GM21528 (cell line): ENCODE data around the gene ACBD6.

ENCODE experiments used
- ATAC-seq: cut with Tn5 transposase; IDR thresholded peaks from one replicate; pipeline ENCODE4 v1.9.1; 2021; ENCODE audit warnings: mild to moderate bottlenecking, moderate library complexity; ENCODE audit not compliant: unreplicated experiment, low FRiP score

ACBD6 gene

DNA sequence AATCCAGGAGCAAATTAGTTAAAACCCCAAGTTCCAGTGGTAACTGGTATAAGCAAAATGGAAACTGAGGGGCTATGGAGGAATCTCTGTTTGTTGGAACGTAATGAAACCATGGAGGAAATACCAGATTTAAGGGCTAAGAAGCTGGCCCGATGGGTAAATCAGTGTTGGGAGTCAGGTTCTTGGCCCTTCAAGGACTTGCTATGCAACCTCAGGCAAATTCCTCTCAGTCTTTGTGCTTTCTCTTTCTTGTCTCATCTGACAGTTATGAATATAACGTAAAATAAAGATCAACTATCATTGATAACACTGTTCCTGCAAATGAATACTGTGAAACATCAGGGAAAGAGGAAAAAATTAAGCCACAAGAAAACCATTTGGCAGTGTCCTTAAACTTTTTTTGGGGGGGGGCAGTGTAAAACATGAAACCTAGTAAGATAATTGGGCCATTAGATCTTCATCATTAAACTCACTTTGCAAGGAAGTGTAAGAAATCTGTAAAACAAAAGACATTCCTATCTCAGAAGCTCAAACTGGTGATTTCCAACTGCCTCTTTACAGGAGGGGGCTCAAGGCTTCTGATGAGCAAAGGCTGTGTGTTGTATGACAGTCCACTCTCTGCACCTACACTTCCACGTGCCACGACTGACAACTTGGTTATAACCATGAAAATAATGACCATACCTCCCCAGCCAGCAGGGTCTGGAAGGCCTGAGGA is 224.7 kb downstream of the ACBD6 start:
- ATAC-seq = no peak

DNA sequence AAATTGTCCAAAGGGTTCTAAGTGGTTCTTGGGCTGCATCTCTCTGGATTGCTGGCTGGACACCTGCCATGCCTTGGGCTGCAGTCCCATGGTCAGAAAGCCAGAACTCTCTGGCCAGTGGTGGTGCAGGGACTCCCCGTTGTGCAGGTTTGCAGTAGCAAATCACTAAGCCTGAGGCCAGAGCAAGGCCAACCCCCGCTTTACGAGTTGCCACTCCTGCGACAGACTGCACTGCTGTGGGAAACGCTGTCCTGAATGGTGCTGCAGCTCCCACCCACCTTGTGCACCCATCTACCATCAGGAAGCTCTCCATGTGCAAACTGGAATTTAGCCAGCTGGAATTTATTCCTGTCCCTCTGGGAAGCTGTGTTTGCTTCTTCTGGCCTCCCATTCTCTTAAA is 226.7 kb downstream of the ACBD6 start:
- ATAC-seq = no peak

DNA sequence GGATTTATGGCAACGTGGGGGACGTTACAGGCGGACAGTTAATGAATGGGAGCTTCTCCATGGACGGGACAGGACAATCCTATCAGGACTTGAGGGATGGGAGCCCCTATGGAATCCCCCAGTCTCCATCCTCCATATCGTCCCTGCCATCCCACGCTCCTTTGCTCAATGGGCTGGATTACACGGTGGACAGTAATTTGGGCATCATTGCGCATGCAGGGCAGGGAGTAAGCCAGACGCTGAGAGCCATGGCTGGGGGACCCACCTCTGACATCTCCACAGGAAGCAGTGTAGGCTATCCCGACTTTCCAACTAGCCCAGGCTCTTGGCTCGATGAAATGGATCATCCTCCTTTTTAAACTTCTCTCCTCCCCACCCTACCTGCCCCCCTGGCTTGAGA is 228.2 kb downstream of the ACBD6 start:
- no peak for ATAC-seq

DNA sequence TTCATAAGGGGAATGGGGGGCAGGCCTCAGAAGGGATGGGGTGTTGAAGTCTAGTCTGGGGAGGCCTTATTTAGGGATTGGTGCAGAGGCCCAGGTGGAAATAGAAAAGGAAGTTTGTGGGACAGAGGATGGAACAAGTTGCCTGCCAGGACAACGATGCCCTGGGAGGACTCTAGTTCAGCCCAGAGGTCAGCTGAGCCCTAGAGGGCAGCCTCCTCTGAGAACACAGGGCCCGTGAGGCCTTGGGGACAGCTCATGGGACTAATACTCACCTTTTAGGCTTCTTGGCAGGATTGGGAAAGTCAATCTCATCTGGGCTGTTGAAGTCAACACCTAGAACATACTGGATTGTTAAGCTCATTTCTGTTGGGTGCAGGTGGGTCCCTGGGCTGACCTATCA is 229.3 kb downstream of the ACBD6 start:
- no peak for ATAC-seq

DNA sequence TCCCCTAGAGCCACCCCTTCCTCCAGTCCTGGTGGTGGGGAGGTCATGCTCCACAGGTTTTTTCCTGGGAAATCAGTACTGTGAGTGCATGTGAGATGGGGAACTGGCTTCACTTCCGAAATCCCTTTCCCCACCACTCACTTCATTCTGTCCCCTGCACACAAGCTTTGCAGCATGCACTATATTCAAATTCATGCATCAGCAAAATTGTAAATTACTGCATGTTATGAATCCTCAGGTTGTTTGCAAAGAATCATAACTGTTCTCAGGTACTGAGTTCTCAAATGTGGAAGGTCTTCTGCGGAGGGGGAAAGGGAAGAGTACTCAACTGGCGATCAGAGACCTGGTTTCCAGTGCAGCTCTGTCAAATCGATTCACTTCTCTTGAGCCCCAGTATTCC is 230.0 kb downstream of the ACBD6 start:
- no peak for ATAC-seq

DNA sequence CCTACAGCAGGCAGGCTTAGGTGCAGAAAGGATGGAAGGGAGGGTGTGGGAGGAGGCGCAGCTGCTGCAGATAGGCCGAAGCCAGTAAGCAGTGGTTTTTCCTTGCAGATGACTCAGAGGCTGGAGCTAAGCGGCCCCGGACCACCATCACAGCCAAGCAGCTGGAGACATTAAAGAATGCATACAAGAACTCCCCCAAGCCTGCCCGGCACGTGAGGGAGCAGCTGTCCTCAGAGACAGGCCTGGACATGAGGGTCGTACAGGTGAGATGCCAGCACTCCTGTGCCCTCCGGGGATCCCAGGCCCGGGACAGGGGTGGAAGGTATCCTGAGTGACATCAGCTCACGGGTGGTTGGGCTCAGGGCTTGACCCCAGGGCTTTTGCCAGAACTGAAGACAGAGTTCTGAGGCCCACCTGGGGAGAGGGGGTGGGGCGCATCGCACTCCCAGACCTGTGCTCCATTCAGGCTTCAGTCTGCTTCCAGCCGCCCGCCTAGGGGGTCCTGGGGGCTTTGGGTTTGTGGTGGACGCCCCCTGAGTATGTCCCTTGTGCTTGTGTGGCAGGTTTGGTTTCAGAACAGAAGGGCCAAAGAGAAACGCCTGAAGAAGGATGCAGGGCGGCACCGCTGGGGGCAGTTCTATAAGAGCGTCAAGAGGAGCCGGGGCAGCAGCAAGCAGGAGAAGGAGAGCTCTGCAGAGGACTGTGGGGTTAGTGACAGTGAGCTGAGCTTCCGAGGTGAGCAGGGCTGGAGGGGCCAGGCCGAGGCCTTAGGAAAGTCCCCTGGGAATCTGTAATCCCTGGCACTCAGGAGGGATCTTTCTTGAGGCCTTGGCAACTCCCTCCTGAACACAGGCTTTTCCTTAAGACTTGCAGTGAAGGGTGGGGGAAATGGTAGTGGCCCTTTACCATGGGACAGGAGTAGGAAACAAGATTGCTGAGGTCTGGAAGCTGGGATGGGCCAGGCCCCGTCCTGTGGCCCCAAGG is 230.8 kb downstream of the ACBD6 start:
- no peak for ATAC-seq

DNA sequence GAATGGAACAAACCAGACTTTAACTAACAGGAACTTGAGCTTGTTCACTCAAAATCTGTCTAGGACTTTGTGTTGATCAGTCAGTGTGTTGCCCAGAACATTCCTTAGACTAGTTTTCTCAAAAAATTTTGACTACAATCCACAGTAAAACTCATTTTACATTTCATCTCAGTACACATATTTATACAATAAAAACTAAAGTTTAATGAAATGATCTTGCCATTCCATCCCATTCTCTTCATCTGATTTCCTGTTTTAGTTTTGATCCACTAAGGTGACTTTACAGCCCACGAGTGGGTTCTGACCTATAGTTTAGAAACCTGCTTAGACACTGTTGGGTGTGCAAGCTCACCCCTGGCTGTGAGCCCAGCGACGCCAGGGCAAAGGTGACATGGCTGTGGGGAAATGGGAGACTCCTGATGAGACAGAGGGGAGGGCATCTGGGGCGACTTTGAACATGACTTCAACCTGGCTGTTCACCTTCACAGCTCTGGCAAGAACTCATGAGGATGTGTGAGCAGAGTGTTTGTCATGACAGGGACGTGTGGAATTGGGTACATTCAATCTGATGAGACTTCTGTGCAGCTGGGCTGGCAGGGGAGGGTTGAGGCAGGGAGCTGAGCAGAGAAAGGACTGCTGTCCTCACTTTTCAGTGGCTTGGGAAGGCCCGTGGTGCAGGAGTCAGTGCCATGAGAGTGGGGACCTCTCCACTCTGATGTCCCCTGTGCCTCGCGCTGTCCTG is 231.7 kb downstream of the ACBD6 start:
- no peak for ATAC-seq

DNA sequence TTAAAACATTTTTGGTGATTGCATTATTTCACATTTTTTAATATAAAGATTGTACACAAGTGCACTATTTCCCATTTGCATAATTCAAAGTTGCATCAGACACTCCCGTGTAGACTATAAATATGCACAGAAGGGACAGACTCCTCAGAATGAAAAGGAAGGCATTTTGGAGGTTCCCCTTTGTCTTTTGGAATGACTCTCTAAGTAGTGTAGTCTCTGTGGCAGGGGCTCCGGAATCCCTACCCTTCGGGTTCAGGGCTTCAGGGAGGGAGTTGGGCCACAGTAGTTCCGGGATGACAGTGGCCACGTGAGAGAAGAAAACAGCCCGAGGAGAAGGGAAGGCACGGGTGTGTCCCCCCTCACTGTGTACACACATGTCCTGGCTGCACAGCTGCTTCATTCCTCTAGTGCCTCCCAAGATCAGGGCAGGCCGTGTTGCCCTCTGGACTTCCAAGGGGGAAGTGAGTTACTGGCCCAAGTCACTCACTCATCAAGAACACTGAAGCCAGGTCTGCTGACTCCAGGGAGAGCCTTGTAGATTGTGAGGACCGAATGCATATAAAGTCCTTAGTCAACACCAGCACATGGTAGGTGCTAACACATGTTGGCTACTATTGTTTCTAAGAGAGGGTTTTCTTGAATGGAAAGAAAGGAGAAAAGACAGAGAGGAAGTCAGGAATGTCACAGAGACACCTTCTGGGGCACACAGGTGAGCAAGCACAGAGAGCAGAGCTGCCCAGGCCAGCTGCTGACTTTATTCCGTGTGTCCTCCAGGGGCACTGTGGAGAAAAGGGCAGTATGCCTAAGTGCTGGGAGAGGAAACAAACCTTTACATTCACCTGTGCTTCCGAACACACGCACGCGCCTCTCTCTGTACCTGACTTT is 232.5 kb downstream of the ACBD6 start:
- no peak for ATAC-seq

DNA sequence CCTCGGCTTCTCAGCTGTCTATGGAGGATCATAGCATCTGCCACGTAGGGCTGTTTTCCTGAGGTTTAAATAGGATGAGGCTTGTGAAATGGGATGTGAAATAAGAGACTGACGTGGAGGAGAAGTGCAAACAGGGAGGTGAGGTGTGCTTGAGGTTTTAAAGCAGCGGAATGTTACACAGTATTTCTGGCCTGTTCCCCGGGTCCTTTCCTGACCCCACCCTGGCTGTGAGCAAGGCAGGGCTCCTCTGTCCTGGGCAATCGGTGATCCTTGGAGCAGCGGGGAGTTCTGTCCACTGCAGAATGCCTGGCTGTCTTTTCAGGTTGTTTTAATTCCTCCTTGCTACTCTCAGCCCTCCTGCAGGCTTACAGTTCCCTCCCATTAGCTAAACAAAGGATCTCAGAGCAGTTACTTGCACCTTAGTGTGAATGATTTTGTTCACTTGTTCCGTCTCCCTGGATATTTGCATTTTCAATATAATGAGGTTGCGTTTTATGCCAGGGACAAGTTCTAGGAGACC is 233.8 kb downstream of the ACBD6 start:
- no peak for ATAC-seq

DNA sequence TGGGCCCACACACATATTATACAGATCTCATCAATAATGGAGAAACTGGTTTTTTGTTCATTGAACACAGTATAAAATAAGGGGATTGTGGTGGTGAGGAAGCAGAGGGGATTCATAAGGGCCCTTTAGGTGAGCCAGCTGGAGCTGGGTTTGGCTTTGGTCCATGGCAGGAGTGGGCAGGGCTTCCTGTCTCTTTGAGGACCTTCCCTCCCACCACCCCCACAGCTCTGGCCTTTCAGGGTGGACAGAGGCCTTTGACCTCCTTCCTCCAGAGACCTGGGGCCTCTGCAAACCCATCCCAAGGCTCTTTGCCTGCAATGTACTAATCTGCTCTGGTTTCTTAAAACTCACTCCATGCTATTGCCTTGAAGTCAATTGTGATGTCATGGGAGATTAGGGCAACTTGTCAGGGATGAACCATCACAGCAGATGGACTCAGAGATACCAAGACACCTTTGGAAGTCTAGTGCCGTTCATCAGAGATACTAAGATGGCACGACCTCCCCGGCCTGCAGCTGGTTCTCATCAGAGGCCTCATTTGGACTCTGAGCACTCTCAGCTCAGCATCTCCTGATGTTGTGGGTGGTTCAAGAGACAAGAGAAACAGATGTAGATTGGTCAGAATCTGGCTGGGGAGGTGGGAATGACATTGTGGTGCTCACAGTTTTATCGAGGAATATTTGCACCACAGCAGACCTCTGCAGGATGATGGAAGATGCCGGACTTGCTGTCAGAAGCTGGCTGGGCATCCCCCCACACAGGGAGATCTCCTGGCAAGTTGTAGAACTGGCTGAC is 234.4 kb downstream of the ACBD6 start:
- no peak for ATAC-seq

DNA sequence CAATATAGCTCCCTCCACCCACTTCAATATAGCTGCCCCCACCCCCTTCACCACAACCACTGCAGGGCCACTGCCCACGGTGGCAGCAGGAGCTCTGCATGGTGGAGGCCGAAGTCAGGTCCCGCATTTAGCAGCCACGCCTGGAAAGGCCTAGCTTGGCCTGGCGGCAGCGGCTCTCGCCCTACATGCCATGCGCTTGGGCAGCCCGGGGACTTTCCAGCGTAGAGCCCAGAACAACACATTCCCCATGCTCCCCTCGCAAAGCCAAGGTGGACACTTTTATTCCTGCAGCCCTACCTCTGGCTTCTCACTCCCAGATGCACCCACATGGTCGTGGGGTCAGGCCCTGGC is 235.2 kb downstream of the ACBD6 start:
- no peak for ATAC-seq

DNA sequence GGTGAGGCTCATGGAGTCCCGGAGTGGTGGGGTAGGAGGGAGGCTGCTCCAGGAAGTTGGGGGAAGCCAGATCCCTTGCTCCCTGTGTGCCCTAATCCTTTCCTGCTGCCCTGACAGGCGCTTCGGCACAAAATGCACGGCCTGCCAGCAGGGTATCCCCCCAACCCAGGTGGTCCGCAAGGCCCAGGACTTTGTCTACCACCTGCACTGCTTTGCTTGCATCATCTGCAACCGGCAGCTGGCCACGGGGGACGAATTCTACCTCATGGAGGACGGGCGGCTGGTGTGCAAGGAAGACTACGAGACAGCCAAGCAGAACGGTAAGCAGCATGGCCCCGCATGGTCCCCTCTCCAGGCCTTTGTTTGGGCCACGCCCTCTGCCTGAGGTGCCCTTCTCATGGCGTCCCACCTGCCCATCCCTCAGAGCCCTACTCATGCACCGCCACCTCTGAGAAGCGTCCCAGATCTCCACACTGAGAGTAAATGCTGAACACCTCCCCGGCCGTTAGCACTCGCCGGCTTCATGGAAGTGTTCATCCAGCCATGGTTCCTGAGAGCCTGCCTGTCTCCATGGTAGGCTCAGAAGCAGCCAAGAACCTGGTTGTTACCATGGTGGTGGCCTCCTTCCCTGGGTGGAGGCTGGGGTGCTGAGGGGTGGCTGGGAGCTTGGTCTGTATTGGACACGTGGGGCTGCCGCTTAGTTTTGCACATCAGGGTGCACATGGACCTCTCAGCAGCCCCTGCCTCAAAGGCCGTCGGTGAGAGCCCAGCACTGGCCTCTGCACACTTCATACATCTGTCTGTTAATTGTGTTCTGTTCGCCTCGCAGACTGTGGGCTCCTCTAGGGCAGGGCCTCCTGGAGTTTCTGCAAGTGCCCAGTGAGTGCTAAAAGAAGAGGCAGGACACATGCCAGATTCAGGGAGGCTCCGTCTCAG is 235.8 kb downstream of the ACBD6 start:
- ATAC-seq = no peak

DNA sequence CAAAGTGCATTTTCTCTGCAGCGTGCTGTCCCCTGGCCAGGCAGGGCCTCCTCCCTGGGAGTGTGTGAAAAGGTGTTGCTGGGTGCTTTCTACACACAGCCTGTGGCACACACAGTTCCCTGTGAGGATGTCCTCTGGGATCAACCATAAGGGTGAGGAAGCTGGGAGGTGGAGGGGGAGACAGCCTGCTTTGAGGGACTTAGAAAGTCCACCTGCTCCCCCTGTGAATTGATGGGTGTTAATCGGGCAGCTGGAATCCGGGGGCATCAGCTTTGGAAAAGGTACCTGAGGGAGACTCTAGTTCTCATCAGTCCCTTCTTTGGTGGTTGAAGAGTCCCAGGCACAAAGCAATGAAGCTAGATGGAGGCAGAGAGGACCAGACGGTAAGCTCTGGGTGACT is 236.5 kb downstream of the ACBD6 start:
- no peak for ATAC-seq

DNA sequence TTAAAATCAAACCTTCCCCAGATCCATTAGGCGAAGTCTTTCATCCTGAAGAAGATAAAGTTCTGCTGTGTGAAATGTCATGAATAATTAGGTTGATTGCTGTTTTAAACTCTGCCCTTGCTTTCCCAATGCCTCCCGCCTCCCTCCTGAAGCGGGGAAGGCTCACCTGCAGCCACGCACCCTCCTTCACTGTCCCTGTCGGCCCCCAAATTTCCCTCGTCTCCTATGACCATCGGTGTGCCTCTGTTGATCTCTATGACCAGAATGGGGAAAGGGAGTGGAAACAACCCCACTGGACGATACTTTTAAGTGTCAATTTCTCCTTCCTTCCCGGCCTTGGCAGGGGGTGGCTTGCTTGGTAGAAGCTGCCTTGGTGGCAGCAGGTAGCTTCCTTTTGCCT is 237.2 kb downstream of the ACBD6 start:
- ATAC-seq = no peak

DNA sequence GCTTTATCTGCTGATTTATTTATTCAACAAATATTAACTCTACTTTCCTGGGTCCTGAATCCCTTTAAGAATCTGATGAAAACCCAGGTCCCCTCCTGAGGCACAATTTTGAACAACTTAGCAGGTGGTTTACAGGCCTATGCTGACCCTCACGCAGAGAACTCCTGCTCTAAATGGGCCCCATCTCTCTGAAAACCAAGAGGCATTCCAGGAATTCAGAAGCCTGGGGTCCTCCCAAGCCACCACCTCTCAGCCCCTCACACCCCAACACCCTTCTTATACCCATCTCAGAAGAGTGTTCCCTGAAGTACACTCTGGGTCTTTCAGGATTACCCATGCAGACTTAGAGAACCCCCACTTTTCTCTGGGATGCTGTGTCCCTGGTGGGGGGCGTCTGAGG is 237.8 kb downstream of the ACBD6 start:
- ATAC-seq = no peak

DNA sequence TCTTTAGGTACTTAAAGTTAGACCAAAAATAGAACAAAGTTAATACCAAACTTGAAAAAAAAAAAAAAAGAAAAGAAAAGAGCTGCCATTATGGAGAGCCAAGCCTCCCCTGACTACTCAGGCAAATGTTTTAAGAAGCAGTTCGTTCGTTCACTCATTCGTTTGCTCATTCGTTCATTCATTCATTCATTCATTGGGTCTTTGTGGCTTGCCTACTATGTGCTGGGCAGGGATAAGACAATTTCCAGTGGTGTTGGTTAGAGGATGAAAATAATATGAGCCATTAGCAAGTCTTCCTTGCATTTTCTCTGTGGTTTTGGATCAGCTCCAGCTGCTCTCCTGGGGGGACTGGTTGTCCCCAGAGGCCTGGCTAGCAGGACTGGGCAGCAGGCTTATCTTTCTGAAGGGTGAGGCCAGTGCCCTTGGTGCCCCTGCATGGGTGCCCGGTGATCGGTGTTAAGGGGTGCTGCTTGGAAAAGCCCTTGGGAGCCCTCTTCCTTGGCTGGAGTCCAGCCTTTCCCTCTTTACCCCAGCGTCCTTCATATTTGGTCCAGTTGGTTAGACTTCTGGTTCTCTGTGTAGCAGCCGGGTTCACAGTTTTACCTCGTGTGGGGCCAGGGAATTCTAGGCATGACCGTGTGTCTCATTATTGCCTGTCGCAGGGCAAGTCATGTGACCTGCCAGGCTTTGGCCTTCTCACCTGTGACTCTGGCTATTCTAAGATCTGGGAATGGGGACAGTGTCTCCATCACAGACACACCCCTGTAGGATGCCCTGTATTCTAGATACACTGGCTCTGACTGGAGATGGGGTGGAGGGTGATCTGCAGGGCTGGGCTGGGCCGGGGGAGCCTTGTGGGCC is 239.5 kb downstream of the ACBD6 start:
- ATAC-seq = no peak

DNA sequence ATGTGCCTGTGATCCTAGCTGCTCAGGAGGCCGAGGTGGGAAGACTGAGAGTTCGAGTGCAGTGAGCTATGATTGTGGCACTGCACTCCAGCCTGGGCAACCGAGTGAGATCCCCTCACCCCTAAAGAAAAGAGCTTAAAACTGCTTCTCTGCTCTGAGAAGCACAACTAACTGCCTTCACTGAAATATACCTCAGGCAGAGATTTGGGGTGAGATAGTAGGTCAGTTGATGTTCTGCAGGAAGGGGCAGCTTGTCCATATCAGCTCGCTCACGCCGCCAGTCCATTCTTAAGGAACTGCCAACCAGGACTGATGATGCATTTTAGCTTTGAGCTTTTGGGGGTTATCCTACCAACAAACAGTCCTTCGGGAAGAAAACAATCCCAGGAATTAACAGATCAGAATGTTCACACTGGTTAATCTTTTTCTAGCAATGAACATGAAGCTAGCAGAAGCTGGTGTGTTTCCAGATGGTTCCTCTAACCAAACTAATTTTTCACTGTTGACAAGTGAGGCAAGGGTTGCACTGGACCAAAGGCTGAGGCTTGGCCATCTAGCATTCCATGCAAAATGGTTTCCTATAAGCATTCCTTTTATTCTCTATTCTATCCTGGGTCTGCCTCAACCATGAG is 240.7 kb downstream of the ACBD6 start:
- no peak for ATAC-seq
